K562 treated with DMSO at 1 percent for 48 hours (cell line): ENCODE results near the gene TRH. TPM values are rescaled to one million over a fixed set of nuclear protein-coding genes. Genes with fewer than 3 reads are reported as not detected.

Experiments used
- total RNA-seq: library from RNA; unstranded; fragments of 300-600 nt; gene quantifications from 2 replicates; pipeline ENCODE4 v1.2.3, GENCODE V29; 2022; ENCODE audit warnings: low replicate concordance; ENCODE audit errors: extremely low read depth

Gene TRH
- total RNA-seq: not detected in 2 replicates

GRCh38 chr3:129974564-129974832 is at the start of gene TRH:
TRH (plus strand) TSS chr3:129974720; CDS start chr3:129975817, 1,097 bp downstream.

Other genes starting within 250 kb of the TRH start
- gene TMCC1, start 81.0 kb upstream of the TRH start, total RNA-seq: not detected in 2 replicates
- not detected in 2 replicates for gene ALG1L2, start 107.1 kb downstream of the TRH start, total RNA-seq